HCEC 1CT (cell line): Measurements from ENCODE around the gene POLR1H.

Experiments used
- DNase-seq: peaks from one replicate; pipeline ENCODE4 v3.0.0-alpha.2; 2017

The POLR1H gene

DNA sequence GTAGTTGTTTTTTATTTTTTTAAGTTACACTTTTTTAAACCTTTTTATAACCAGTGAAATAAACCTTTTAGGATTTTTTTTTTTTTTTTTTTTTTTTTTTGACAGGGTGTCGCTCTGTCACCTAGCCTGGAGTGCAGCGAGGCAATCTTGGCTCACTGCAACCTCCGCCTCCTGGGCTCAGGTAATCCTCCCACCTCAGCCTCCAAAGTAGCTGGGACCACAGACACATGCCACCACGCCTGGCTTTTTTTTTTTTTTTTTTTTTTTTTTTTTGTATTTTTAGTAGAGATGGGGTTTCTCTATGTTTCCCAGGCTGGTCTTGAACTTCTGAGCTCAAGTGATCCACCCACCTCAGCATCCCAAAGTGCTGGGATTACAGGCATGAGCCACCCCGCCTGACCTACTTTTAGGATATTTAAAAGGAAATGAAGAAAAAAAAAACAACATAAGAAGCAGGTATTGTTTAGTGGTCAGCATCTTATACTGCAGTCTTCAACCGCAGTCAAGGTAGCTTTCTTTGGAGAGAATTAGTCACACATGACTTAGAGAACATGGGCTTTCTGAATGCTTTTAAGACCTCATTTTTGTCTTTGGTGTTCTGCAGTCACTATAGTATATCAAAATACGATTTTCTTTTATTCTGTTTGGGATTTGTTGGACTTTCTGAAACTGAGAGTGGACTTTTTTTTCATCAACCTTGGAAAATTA, 1.6 kb downstream of the POLR1H start:
- no peak for DNase-seq

DNA sequence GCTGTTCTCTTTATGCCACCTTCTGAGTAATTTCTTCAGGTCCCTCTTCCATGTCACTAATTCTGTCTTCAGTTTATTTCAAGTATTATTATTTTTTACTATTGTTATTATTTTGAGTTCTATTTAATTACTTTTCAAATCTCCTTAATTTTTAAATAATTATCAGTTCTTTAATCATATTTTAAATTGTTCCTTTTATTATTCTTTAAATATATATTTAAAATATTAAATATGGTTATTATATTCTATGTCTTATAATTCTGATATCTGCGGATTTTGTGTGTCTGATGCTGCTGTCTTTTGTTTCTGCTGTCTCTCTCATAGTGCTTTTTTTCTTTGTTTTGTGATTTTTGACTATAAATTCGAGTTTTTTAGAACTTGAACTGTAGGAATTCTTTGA, 2.2 kb downstream of the POLR1H start:
- no peak for DNase-seq

DNA sequence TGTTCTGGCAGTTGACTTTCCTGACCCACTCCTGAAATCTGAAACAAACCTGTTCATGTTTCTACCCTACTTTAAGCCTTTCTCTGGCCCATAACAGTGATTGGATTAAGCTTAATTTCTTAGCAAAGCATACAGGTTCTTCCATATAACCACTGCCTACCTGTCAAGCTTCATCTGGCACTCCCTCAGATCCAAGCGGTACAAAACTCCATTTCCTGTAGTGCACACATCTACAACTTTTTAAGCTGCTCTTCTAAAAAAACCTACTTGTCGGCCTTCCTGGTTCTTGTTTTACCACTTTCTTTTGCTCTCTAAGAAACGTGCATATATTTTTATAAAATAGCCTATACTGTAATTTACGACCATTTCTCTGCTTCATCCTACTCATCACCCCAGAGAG, 5.0 kb downstream of the POLR1H start:
- no peak for DNase-seq

DNA sequence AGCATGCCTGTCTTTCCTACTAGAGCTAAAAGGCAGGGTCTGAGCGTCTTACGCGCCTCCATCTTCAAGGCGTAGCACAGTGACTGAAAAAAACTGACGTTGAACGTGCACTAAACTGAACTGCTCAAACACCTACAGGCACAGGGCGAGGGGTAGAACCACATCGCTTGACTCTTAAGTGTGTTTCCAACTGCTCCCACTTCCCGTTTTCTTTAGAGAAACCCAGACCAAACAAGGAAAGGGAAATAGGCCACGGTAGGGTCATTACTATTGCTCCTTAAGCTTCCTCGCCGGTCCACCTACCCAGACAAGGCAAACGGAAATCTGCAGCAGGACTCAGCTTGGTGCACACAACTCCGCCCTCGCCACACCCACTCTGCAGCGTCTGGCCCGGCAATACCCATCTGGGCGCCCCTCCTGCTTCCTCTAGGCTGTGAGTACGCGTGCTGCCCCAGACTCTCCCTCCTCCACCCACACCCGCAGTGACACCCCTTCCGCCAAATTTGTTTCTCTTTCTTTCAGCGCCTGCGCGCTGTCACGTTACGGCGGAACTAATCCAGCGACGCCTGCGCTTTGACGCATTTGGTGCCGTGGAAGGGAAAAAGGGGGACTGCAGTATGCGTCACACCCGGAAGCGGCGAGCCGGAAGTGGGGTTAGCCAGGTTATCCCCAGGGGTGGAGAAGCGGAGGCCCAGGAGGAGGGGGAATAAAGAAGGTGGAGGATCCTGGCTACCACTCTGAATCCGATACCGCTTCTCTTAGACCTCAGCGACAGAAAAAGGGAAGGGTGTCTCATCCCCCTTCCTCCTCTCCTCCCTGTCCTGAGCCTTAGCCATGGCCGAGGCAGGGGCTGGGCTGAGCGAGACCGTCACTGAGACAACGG, 5.8 kb downstream of the POLR1H start, which contains the start of gene PPP1R11:
Gene PPP1R11 (plus strand): TSS at position 622 of the 883 bp plus-strand sequence. CDS start 213 bp downstream, at position 835.
- DNase-seq = peak; percentile 100

DNA sequence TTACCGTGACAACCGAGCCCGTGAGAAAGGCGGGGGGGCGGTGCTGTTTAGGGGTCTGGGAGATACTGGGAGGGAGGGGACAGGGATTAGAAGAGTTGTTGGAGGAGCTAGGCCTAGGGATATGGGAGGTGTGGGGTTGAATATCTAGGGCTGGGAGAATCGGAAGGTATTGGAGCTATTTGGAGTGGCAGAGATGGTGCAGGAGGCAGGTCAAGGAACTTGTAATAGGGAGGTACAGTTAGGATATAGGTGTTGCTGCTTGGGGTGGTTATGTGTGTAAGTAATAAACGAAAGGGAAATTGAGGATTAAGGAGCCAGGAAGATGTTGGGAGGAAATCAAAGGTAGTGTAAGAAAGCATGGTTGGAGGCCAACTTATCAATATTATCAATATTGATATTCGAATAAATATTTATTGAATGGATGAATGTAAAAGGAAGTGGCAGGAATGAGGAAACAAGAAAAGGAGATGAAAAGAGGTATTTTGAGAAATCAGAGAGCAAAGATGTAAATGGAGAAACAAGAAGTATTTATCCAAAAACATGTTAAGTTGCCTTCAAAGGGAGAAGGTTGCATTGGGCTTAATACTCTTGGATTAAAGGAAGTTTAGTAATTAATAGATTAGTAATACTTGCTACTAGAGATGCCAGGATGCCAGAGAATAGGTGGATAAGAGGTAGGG, 6.5 kb downstream of the POLR1H start:
- DNase-seq = no peak

DNA sequence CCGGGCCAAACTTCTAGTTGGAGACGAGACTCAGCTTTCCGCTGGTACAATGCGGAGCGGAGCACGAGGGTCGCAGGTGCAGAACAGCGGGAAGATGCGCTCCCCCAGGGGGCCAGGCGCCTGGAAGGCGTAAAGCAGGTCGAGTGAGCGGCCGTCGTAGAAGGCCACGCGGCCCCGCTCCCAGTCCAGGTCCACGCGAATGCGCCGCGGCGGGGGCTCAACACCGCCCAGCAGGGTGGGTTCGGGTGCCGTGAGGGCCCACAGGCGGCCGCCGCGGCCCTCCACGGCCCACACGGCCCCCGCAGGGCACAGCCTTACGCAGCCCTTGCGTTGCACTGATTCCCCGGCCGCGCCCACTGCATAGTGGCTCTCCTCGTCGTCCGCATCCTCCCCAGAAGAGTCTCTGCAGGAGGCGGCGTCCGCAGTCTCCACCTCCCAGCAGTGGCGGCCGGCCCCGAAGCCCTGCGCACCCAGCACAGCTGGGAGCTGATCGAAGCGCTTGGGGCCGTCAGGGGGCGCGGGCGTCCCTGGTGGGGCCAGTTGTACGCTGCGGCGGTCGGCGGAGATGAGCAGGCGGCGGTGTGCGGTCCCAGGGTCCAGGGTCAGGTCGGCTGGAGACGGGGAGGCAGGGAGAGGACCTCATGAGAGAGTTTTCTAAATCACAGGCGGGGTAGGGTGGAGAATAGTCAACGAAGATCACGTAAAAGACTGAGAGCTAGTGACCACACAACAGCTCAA, 10.2 kb downstream of the POLR1H start:
- DNase-seq = no peak

DNA sequence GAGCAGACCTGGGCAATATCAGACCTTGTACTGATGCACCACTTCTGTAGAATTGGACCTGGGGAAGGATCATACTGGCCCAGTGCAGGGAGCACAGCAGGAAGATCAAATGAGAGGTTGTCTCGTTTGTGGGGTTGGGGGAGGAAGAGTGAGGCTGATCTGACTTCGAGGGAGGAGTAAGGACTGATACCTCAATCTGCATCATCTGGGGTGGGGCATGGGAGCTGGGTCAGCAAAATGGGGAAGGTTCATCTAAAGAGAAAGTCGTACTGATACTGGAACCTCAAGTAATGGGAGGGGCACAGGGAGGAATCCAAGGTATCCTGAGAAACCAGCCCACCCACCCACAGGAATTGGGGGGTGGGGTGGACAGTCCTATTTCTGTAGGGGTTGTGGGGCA, 10.8 kb downstream of the POLR1H start:
- DNase-seq = no peak

DNA sequence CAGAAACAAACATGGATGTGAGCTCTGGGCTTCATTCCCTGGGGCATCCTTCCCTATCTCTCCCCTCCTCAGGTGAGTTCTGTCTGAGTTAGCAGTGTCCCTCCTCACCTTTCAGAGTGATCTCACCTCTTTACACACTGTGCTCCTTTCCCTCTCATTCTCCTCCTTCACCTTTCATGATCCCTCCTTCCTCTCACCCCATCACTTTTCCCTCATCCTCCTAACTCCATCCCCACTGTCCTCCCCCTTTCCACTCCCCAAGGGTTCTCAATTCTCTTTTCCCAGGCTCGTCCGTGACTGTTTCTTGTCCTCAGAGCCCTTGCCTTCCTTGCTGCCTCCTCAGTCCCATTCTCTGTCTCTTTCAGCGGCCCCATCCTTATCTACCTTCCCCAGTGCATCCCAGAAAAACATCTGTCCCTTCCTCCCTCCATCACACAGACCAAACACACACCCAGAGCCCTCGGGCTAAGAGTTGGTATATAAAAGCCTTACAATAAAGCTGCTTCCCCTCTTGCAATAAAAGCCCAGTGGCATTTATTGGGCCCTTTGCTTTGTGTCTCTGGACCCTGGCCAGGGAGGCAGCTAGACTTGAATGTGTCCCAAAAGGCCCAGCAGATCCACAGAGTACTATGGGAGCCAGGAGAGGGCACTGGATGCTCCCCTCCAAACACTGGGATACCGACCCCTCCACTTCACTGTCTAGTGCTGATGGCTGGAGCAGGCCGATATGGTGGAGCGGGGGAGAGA, 12.6 kb downstream of the POLR1H start:
- DNase-seq = no peak

DNA sequence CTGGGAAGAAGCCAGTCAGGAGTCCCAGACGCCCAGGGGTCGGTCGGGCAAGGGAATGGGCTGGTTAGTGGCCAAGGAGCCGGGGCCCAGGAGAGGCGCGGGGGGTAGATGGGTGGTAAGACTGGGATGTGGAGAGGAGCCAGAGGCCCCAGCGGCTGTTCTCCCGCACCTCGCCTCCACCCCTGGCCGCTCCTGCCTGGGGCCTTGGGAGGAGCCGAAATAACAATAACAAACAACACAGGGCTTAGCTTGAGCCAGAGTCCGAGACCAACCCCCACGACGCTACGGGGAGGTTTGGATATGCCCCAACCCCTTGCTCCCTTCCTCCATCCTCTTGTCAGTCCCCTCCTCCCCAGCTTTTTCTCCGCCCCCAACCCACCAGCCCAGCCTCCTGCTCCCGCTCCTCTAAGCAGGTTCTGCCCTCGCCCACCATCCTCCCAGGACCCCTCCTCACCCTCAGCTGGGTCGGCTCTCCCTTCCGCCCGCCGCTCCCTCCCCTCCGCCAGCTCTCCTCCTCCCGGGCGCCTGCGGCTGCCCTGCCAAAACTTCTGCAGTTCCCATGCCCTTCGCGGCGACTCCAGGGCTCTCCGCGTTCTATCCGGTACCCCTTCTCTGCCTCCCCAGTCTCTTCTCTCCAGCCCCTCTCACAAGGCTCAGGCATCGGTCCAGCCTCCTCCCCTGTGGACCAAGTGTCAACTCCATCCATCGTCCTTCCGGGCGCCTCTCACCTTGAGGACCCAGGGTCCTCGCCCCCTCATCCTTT, 13.4 kb downstream of the POLR1H start:
- DNase-seq = no peak

DNA sequence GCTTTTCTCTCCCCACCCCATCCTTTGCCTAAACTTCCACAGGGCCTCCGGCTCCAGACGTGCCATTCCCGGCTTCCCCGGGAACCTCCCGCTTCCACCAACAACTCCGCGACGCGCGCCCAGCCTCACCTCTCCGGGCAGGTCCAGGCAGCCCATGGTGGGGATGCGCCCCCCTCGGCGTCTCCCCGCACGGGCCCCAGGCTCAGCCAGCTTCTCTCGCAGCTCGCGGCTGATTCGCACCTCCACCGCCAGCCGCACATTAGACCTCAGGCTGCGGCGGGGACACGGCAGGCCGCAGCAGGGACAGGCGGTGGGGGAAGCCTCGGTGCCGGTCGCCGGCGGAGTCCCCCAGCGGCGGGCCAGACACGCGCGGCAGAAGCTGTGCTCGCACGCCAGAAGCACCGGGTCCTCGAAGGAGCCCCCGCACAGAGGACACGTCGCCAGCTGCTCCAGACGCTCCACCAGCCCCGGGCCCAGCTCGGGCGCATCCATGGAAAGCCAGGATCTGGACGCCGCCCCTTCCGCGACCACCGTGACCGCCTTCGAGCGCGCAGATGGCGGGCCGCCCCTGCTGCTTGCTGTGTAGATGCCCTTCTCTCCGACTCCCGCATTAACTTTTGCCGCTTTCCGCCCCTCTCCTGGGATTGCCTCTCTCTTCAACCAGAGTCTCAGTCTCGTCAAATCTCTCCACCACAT, 14.2 kb downstream of the POLR1H start, which contains the start of gene RNF39:
Gene RNF39 (minus strand): TSS at position 676 of the 696 bp plus-strand sequence. CDS start 184 bp downstream, at position 492.
- DNase-seq = no peak

DNA sequence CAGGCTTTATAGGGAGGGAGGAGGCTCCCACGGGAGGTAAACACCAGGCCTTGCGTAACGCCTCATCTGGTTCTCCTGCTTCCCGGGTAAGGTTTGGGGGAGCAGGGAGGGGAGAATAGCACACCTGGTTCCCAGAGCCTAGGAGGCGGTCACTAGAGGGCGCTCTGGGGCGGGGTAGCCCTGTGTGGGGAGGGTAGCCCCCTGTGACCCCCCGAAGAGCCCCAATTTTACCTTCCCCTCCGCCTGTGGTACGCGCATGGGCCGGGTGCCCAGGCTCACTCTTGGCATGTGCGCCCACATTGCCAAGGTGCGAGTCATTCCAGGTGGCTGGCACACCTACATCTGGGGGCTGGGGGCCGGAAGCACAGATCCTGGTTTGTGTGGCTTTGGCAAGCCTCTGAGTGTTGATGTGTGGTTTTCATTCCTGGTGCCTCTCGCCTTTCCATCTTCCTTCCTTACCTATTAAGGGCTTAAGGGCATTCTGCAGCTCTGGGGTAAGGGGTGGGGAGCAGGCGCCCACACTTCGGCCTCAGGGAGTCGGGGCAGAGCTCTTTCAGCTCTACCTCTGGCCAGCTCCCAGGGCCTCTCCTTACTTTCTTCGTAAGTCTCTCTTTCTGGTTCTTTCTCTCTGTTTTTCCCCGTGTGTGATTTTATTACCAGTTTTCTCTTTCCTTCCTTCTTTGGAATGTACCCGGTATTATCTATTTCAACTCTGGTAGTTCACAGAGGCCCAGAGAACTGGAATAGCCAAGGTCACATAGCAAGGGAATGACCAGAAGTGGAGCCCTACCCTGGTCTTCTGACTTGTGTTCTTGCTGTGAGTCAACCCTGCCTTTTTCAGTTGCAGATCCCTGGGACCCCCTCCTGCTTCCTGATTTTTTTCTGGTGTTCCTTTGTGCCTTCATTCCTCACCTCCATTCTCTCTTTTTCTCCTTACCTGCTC, 15.0 kb downstream of the POLR1H start:
- DNase-seq = no peak

DNA sequence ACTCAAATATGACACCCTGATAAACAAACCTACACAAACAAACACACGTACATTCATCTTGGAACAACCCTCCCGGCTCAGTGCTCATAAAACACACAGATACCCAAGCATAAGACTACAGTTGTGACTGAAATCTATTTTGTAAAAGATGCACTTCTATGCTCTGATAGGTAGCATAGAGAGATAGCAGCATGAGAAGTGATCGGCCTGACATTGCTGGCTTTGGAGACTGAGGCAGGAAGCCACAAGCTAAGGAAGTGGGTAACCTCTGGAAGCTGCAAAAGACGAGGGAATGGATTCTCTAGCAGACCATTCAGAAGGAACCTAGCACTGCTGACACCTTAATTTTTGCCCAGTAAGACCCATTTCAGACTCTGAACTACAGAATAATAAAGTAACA, 16.2 kb downstream of the POLR1H start:
- DNase-seq = no peak

DNA sequence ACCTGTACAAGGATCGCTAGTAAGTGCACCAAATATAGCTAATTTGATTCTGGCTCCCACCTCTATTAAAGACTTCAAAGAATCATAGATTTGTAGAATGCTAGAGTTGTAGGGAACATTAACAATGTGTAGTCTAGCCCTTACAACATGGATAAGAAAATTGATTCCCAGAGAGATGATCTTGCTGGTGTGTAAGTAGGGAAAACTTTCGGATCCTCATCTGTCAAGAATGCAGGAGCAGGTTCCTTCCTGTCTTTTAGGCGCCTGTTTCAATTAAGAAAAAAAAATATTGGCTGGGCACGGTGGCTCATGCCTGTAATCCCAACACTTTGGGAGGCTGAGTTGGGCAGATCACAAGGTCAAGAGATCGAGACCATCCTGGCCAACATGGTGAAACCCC, 26.8 kb downstream of the POLR1H start:
- no peak for DNase-seq

DNA sequence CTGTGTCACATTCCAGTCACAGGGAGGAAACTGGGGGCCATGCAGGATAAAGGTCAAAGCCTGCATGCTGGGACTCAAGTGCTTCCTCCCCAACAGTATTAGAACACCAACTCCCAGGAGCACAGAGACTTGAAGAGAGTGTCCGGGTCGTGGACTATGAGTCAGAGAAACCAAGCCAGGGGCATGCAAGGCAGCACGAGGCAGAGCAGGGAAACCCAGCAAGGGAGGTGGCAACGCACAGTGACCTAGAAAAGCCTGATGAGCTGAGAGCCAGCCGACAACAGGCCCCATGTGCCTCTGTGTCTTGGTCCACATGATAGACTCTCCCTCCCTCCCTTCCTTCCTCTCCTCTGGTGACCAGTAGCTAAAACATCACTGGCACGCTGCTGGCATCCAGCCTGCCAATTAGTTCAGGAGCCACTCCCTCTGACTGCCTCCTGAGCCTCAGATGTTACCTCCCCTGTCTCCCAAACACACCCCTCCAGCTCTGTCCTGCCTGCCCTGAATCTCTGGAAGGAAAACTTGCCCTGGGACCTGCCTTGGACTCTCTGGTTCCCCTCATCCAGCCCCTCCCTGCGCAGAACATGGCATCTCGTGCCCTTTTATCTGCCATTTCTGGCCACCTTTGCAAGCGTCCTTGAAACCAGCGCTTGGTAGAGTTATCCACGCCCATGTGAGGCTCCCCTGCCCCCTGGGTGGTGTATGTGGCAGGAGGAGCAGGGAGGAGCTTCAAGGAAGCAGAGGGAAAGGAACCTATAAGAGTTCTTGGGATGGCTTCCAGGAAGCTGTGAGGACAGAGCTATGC, 30.7 kb downstream of the POLR1H start:
- DNase-seq = peak; percentile 73

DNA sequence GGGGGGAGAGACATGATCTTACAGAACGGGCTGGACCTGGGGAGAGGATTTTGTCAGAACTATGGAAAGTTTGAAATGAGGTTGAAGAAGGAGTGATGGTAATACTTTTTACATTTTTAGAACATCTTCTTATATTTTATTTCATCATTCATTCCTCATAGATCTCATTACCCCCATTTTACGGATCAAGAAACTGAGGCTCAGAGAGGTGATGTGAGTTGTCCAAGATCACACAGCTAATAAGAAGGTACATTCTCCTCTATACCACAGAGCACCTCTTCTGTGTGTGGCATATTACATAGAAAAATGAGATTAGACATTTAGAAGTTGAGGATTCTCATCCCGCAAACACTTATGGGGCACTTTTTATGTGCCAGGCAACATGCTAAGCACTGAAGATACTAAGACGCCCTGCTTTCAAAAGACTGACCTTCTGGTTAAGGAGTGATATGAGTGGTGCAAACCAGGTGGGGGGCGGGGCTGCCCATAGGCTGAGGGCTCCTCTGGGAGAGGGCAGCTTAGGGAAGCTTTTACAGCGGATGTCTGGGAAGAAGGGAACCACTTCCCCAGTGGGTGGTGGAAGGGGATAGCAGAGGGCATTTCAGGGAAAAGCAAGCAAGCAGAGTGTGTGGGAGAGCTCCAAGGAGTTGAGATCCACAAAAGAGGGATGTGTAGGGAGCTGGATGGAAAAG, 31.9 kb downstream of the POLR1H start:
- no peak for DNase-seq

DNA sequence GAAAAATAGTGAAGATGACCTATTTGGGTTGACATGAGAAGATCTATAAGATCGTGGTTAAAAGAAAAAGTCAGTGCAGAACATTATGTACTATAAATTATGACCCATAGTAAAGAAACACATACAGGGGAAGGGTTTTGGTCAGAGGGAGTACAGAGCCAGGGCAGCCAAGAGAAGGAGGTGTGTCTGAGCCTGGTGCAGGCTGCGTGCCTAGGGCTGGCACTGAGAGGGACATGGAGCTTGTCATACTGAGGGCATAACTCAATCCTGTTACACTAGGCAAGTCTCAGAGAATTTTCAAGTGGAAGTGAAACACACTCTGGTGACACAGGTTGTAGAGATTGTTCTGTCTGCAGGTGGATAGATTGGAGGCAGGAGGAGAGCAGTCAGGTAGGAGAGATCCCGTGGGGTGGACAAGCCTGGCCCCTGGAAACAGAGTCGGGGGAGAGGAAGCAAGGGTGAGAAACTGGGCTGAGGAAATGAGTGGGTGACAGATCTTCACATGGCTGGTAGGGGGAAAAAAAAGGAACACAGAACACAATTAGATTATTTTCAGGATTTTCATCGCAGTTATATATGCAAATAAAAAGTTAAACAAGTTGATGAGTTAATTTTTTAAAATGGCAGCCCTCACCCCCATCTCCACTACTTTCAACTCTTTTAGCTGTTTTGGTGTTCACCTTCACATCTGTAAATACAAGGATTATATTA, 33.0 kb downstream of the POLR1H start:
- DNase-seq = no peak

DNA sequence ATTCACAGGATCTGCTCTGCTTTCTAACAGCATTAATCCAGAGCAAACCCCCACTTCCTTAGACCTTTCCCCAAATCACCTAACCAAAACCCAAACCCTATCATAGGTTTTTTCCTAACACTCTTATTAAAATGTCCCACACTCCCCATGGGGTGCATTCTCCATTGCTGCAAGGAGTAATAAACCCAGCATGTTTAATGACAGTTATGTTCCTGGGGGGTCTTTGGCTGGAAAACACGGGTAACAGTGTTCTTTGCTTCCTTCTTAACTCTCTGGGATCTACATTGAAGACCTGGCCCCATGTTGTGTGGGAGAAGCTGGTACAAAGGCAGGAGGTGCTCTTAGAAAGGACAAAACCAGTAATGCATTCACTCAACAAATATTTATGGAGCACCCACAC, 35.8 kb downstream of the POLR1H start:
- no peak for DNase-seq
